Measurements from ENCODE around the gene TPI1.
"Not testable (repeated sequence)": the region's sequence is repeated elsewhere in the genome, so short reads cannot be mapped to it uniquely, and the experiment has no call there.

Gene TPI1

DNA sequence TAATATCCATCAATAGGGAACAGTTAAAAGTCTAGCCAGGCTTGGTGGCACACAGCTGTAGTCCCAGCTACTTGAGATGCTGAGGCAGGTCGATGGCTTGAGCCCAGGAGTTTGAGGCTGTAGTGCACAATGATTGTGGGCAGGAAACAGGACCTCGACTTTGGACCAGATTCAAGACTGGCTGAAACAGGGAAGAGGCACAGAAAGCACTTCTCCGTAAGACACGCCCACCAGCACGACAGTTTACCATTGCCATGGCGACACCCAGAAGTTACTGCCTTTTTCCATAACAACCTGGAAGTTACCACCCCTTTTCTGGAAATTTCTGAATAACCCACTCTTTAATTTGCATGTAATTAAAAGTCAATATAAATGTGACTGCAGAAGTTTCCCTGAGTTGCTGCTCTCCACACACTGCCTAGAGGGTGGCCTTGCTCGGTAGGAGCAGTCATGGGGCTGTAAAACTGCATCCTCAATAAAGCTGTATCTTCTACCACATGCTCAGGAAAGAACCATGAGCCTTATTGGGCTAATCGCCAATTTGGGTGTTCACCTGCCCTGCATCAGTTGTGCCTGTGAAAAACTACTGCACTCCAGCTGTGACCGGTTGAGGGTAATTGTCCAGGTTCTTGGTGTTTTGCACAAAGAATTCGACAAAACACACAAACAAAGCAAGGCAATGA, 32.6 kb downstream of the TPI1 start:
- DNase-seq (ENCODE audit: low read depth, low spot score): no peak
- no peak overlapping the region for H3K4me3 ChIP-seq (ENCODE audit: low read depth, low read length)
- no peak for TF ChIP-seq CTCF (IDR thresholded peaks at IDR 0.05; ENCODE audit: insufficient read depth, low read length, missing control alignments)
- ChIA-PET CTCF (interaction anchor here (1.5 to 1.9 kb wide), 2 partner anchors 8 to 13 kb away, joined by 4 to 17 read pairs; no protein-coding TSS in a partner anchor), POLR2A (no interaction called here)

DNA sequence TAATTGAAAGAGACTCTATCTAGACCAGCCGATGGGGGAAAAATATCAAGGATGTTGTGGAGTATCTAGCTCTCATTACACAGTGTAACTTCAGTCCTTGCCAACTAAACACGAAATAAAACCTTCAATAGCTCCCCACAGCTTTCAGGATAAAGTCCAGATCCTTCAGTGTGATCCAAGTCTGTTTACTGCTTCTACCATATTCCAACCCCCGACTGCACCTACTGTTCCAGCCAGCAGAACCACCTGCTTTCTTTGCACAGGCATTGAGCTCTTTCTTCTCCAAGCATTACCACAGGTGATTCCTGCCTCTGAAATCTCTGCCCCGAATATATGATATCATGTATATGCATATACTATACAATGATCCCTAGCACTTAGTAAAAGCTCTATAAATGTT, 35.1 kb downstream of the TPI1 start:
- no peak for TF ChIP-seq CTCF (IDR thresholded peaks at IDR 0.05; ENCODE audit: insufficient read depth, low read length, missing control alignments)
- DNase-seq (ENCODE audit: low read depth, low spot score): no peak
- CTCF ChIA-PET: interaction anchor here (0.5 to 4.5 kb wide), 10 partner anchors 11 to 62 kb away, joined by 3 to 53 read pairs (median 3); partner anchors contain the start of gene SPSB2
- no peak overlapping the region for H3K4me3 ChIP-seq (ENCODE audit: low read depth, low read length)
- POLR2A ChIA-PET: no interaction called here

DNA sequence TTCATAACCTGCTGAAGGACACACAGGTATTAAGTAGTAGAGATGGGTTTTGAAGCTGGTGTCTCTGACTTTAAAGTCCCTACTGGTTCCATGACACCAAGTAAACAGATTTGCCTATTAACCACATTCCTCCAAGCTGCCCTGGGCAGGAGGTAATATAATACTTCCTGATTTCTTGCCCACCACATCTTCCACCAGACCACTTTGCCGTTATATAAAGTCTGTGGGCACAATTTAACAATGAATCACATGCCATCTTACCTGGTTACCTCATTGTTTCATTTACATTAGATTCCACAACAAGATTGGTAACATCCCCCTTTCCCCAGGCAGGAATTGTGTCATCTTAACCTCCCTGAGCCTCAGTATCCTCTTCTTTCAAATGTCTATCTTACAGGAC, 36.4 kb downstream of the TPI1 start:
- CTCF ChIA-PET: interaction anchor here (1.8 to 5.4 kb wide), 3 partner anchors 12 to 32 kb away, joined by 9 to 53 read pairs (median 41); partner anchors contain the start of gene SPSB2
- DNase-seq (ENCODE audit: low read depth, low spot score): no peak
- no peak overlapping the region for H3K4me3 ChIP-seq (ENCODE audit: low read depth, low read length)
- no peak for TF ChIP-seq CTCF (IDR thresholded peaks at IDR 0.05; ENCODE audit: insufficient read depth, low read length, missing control alignments)
- POLR2A ChIA-PET: no interaction called here

DNA sequence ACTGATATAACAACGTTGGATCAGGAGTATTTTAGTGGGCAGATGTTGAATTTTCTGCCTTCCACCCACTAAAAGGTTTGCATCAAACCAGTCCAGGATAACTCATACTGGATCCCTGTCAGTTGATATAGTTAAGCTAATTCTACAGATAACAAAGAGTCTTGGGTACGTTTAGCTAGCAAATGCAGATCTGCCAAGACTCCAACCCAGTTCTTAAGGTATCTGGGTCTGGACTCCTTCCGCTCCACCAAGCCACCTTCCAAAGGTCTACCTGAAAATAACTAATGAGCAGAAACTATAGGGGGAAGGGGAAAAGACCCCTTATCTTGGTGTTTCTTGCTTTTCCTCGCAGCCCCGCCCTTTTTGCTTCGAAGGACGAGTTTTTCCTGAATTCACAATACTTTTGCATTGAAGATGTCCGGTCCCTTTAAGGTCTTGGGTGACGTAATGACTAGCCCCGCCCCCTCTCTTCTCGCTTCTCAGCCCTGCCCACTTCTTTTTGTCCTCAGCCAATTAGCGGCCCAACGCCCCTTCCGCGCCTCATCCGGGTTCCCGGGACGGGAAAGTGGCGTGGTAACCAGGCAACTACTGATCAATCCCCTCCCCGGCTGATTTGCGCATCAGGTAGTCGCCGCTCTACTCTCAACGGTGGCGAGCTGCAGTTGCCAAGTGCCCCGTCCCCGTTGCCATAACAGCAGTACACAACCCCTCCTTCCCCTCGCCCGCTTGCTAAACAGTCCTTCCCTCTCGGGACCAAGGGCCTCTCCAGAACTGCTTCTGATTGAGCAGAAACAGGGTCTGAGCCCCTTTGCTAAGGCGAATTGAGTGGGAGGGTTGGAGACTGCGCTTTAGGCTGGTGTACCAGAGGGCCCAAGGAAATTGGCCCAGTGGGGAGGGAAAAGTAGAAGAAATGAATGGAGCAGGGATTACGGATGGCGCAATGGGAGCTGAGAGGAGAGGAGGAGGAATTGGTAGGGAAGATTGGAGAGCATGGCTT, 37.2 kb downstream of the TPI1 start, which contains the start of gene LRRC23:
Gene LRRC23 (plus strand): TSS at position 543 of the 997 bp plus-strand sequence. CDS start 812 bp downstream, outside the sequence.
- H3K4me3 ChIP-seq (ENCODE audit: low read depth, low read length): peak within 1 kb of the TSS; percentile 92
- CTCF ChIA-PET: interaction anchor here (0.9 to 5.4 kb wide), 9 partner anchors 7 to 208 kb away, joined by 3 to 53 read pairs (median 7); partner anchors contain the start of gene SPSB2
- no peak for TF ChIP-seq CTCF (IDR thresholded peaks at IDR 0.05; ENCODE audit: insufficient read depth, low read length, missing control alignments)
- POLR2A ChIA-PET: interaction anchor here (0.6 to 1.6 kb wide), 3 partner anchors 13 to 236 kb away, joined by 3 to 6 read pairs (median 3); partner anchors contain the start of gene SPSB2
- DNase-seq (ENCODE audit: low read depth, low spot score): peak; percentile 55

DNA sequence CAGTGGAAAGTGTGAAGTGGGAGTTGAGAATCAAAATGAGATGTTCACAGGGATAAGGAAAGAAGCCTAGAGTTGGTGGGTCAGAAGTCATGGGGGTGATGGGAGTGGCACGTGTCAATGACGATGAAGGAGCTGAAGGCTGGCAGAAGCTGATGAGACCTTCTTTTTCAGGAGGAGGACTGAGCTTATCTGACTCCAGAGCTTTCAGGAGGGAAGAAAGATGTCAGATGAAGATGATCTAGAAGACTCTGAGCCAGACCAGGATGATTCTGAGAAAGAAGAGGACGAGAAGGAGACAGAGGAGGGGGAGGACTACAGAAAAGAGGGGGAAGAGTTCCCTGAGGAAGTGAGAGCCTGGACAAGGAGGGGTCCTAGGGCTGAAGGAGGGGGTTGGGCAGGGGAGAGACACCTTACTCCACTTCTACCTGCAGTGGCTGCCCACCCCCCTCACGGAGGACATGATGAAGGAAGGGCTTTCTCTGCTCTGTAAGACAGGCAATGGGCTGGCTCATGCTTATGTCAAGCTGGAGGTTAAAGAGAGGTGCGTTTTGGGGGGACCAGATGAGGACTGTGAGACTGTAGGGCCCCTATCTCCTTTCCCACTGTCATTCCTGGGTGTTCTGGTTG, 38.2 kb downstream of the TPI1 start:
- no peak for TF ChIP-seq CTCF (IDR thresholded peaks at IDR 0.05; ENCODE audit: insufficient read depth, low read length, missing control alignments)
- ChIA-PET POLR2A (interaction anchor here (0.6 to 1.6 kb wide), 3 partner anchors 14 to 235 kb away, joined by 3 to 6 read pairs (median 3); partner anchors contain the start of gene SPSB2), CTCF (interaction anchor here (0.9 to 5.4 kb wide), 9 partner anchors 8 to 207 kb away, joined by 3 to 53 read pairs (median 6); partner anchors contain the start of genes C12orf57, RNU7-1 and SPSB2)
- peak overlapping the region; percentile 92 for H3K4me3 ChIP-seq (ENCODE audit: low read depth, low read length)
- no peak for DNase-seq (ENCODE audit: low read depth, low spot score)

DNA sequence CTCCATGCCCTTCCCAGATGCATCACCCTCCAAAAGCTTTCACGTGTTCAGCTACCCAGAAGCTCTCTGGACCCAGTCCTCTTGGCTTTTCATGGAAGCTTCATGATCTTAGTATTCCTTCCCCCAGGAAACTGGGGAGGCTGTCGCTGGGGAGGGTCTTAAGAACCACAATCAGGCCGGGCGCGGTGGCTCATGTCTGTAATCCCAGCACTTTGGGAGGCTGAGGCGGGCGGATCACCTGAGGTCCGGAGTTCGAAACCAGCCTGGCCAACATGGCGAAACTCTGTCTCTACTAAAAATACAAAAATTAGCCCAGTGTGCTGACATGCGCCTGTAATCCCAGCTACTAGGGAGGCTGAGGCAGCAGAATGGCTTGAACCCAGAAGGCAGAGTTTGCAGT, 40.8 kb downstream of the TPI1 start:
- POLR2A ChIA-PET; H3K4me3 ChIP-seq (ENCODE audit: low read depth, low read length); DNase-seq (ENCODE audit: low read depth, low spot score): not testable (repeated sequence)
- CTCF ChIA-PET: interaction anchor here (1.3 to 5.4 kb wide), 4 partner anchors 11 to 56 kb away, joined by 3 to 41 read pairs (median 14); no protein-coding TSS in a partner anchor
